Fibroblast of lung (primary cell): ENCODE measurements around the gene AGAP1. TPM values are rescaled to one million over a fixed set of nuclear protein-coding genes. Genes with fewer than 3 reads are reported as not detected.

ENCODE experiments used
- DNase-seq, 2 donors: peaks; one replicate each; pipeline versions ENCODE4 v3.0.0 to v3.0.0-alpha.2; 2010; ENCODE audit warnings: low read depth in 2 of 2
- H2AFZ ChIP-seq: 2 replicates; pipeline ENCODE4 v1.5.1; 2012; ENCODE audit warnings: low read length, control low read depth, inconsistent platforms
- H3K27ac ChIP-seq: 2 replicates; pipeline ENCODE4 v1.5.1; 2011; ENCODE audit warnings: low read length, control low read depth; ENCODE audit not compliant: insufficient read depth
- H3K27me3 ChIP-seq: 2 replicates; pipeline ENCODE4 v1.5.1; 2011; ENCODE audit warnings: mild to moderate bottlenecking, low read length; ENCODE audit not compliant: control insufficient read depth, insufficient read depth
- H3K36me3 ChIP-seq: 2 replicates; pipeline ENCODE4 v1.5.1; 2011; ENCODE audit warnings: low read length; ENCODE audit not compliant: control insufficient read depth, insufficient read depth
- H3K4me1 ChIP-seq: 2 replicates; pipeline ENCODE4 v1.5.1; 2011; ENCODE audit warnings: low read length; ENCODE audit not compliant: control insufficient read depth, insufficient read depth; ENCODE audit errors: extremely low read depth
- H3K4me2 ChIP-seq: 2 replicates; pipeline ENCODE4 v1.5.1; 2011; ENCODE audit warnings: low read length, control low read depth; ENCODE audit not compliant: insufficient read depth; ENCODE audit errors: extremely low read depth
- H3K4me3 ChIP-seq, 4 experiments: fragments of 200-600 bp in 1 of 4; sonication (generic) in 1 of 4; replicated peaks in 1 of 4; 2 replicates each; pipeline ENCODE4 v1.5.1; 2011 to 2016; ENCODE audit warnings: low read length in 4 of 4, low read depth in 3 of 4, mild to moderate bottlenecking in 3 of 4, control low read depth in 2 of 4, inconsistent platforms in 1 of 4, mixed read lengths in 1 of 4; ENCODE audit not compliant: insufficient read depth in 1 of 4; ENCODE audit errors: control extremely low read depth in 1 of 4
- H3K79me2 ChIP-seq: 2 replicates; pipeline ENCODE4 v1.5.1; 2012; ENCODE audit warnings: mild to moderate bottlenecking, low read length, inconsistent platforms; ENCODE audit not compliant: control insufficient read depth, insufficient read depth
- H3K9ac ChIP-seq: 2 replicates; pipeline ENCODE4 v1.5.1; 2011; ENCODE audit warnings: mild to moderate bottlenecking, low read length, control low read depth; ENCODE audit not compliant: insufficient read depth
- H3K9me3 ChIP-seq: 2 replicates; pipeline ENCODE4 v1.5.1; 2012; ENCODE audit warnings: low read depth, low read length; ENCODE audit not compliant: control insufficient read depth, insufficient read depth
- H4K20me1 ChIP-seq: 2 replicates; pipeline ENCODE4 v1.5.1; 2011; ENCODE audit warnings: low read length; ENCODE audit not compliant: control insufficient read depth, insufficient read depth; ENCODE audit errors: extremely low read depth
- CTCF ChIP-seq, 2 donors: IDR thresholded peaks in 1 of 2; conservative IDR thresholded peaks in 1 of 2; 1 replicate in 1 of 2; 2 replicates in 1 of 2; pipeline ENCODE4 v1.5.1; 2011 to 2012; ENCODE audit warnings: low read length in 2 of 2, control low read depth in 1 of 2, inconsistent platforms in 1 of 2, low read depth in 1 of 2, mild to moderate bottlenecking in 1 of 2
- EZH2 ChIP-seq: IDR thresholded peaks from 2 replicates; pipeline ENCODE4 v1.5.1; 2012; ENCODE audit warnings: low read length, control low read depth, mild to moderate bottlenecking; ENCODE audit errors: missing control alignments
- polyA plus RNA-seq, 2 donors: library from polyadenylated mRNA; depleted of rRNA in 1 of 2; stranded (reverse) in 1 of 2; unstranded in 1 of 2; fragments of >200 nt; gene quantifications; 2 replicates each; pipeline ENCODE4 v1.2.1, GENCODE V29; 2011 to 2012; ENCODE audit warnings: missing spikeins in 1 of 2
- total RNA-seq: library from RNA; depleted of rRNA; stranded (reverse); fragments of >200 nt; gene quantifications from 2 replicates; pipeline ENCODE4 v1.2.1, GENCODE V29; 2014

AGAP1 gene
- total and polyA plus RNA-seq, 2 donors (not counting 1 experiment from before 2014, with no cell fraction given), result 10.6 to 14.0 TPM

GRCh38 chr2:235754357-235755207 lies 260.7 kb downstream of the AGAP1 start:
- TF ChIP-seq CTCF (conservative IDR thresholded peaks at IDR 0.05 in 1 of 2, IDR thresholded peaks at IDR 0.05 in 1 of 2; ENCODE audit: low read depth in 1 of 2, low read length in 2 of 2) (no peak), EZH2 (no peak)
- no peaks in the 10 kb centered on the region for H3K79me2 ChIP-seq
- DNase-seq, result no peak
- no peaks in the 10 kb centered on the region for H3K9me3 ChIP-seq
- no peak overlapping the region for H3K9ac ChIP-seq
- no peaks in the 10 kb centered on the region for H4K20me1 ChIP-seq
- H3K4me1 ChIP-seq, result no peaks in the 10 kb centered on the region
- no peaks in the 10 kb centered on the region for H3K27me3 ChIP-seq
- peaks cover 2% of the 10 kb centered on the region for H3K36me3 ChIP-seq
- no peak overlapping the region for H2AFZ ChIP-seq
- H3K4me3 ChIP-seq, result no peak overlapping the region
- H3K27ac ChIP-seq, result no peak overlapping the region
- no peak overlapping the region for H3K4me2 ChIP-seq

GRCh38 chr2:235756491-235756890 lies 262.6 kb downstream of the AGAP1 start:
- Histone ChIP-seq H3K27ac (no peak overlapping the region), H3K79me2 (no peaks in the 10 kb centered on the region), H3K4me2 (no peak overlapping the region), H3K36me3 (no peaks in the 10 kb centered on the region), H3K4me1 (no peaks in the 10 kb centered on the region), H3K27me3 (no peaks in the 10 kb centered on the region), H3K9me3 (no peaks in the 10 kb centered on the region), H3K4me3 (no peak overlapping the region), H3K9ac (no peak overlapping the region), H4K20me1 (no peaks in the 10 kb centered on the region), H2AFZ (no peak overlapping the region)
- DNase-seq, result no peak
- TF ChIP-seq EZH2 (no peak), CTCF (conservative IDR thresholded peaks at IDR 0.05 in 1 of 2, IDR thresholded peaks at IDR 0.05 in 1 of 2; ENCODE audit: low read depth in 1 of 2, low read length in 2 of 2) (no peak)

- no peak for DNase-seq
- Histone ChIP-seq H4K20me1 (no peaks in the 10 kb centered on the region), H3K27ac (no peak overlapping the region), H2AFZ (no peak overlapping the region), H3K9me3 (no peaks in the 10 kb centered on the region), H3K4me3 (no peak overlapping the region), H3K9ac (no peak overlapping the region), H3K4me2 (no peak overlapping the region), H3K36me3 (no peaks in the 10 kb centered on the region), H3K4me1 (no peaks in the 10 kb centered on the region), H3K27me3 (no peaks in the 10 kb centered on the region), H3K79me2 (no peaks in the 10 kb centered on the region)
- no peak for TF ChIP-seq CTCF (conservative IDR thresholded peaks at IDR 0.05 in 1 of 2, IDR thresholded peaks at IDR 0.05 in 1 of 2; ENCODE audit: low read depth in 1 of 2, low read length in 2 of 2)
- no peak for TF ChIP-seq EZH2
These were observed 263.4 kb downstream of the AGAP1 start for GRCh38 chr2:235757212-235757611.
